ENCODE data around the gene SPINT2. TPM values are rescaled to one million over a fixed set of nuclear protein-coding genes. Genes with fewer than 3 reads are reported as not detected.
A peak's percentile ranks its signal among the peaks of the same experiment; 100 is the strongest.

SPINT2 gene
- polyA plus RNA-seq, 1 donor from 2014 or later: 236 TPM

DNA sequence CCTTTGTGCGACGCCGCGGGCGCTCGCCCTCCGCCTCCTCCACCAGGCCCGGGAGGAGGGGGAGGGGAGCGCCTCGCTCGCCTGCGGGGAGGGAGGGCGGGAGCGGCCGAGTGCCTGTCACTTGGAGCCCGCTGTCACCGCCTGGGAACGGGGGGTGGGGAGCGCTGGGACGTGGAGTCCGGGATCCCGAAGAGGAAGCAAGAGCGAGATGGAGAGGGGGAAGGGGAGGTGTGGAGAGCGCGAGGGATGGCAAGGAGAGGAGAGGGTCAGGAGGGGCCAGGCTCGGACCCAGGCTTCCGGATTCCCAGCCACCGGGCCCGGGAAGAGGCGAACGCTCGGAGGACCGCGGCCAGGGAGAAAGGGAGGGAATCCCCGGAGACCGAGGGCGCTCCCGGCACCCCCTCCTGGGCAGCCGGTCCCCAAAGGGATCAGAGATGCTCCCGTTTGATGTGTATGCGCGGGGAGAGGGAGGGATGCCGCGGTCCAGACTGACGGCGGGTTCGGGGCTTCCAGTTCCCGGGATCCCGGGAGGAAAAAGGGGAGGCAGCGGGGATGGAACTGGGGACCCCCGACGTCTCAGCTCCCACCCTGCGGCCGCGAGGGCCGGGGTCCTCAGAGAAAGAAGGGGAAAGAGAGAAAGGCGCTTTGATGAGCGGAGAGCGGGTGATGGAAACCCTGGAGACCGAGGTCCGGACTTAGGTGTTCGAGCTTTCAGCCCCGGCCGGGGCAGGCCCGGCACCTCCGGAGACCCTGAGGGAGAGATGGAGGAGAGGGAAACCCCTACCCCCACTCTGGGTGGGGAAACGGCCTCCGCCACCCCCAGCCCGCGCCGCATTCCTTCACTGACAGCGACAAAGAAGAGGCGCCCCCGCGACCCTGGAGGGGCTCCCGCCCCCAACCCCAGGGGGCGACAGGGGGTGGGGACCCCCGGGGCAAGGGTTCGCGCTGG, 35.6 kb upstream of the SPINT2 start:
- H3K36me3 ChIP-seq (ENCODE audit: insufficient read depth, low read length): no peaks in the 10 kb centered on the region
- H3K9me2 ChIP-seq (ENCODE audit: insufficient read depth, low read length): no peaks in the 10 kb centered on the region
- no peaks in the 10 kb centered on the region for H3K9me3 ChIP-seq (ENCODE audit: low read length)
- H3K79me2 ChIP-seq (replicated peaks; ENCODE audit: insufficient read depth, low read length): peaks cover 41% of the 10 kb centered on the region
- peak overlapping the region; percentile 56 for H2AFZ ChIP-seq (ENCODE audit: low read depth, low read length)
- H3K9ac ChIP-seq (ENCODE audit: low read length): peak overlapping the region; percentile 100
- H3F3A ChIP-seq (ENCODE audit: insufficient read depth, low read length, poor library complexity, severe bottlenecking): no peaks in the 10 kb centered on the region
- no peaks in the 10 kb centered on the region for H4K20me1 ChIP-seq (ENCODE audit: insufficient read depth)
- H3K4me3 ChIP-seq (ENCODE audit: low read length): peak overlapping the region; percentile 100
- peak overlapping the region; percentile 97 for H3K27ac ChIP-seq (ENCODE audit: low read length)
- TF ChIP-seq SMC3 (conservative IDR thresholded peaks at IDR 0.05; ENCODE audit: poor library complexity) (no peak), MXI1 (conservative IDR thresholded peaks at IDR 0.05; ENCODE audit: poor library complexity, severe bottlenecking) (no peak), EP300 (conservative IDR thresholded peaks at IDR 0.05; ENCODE audit: poor library complexity, severe bottlenecking) (peak; percentile 29), EZH2 (IDR thresholded peaks at IDR 0.05; ENCODE audit: borderline replicate concordance, insufficient read depth, low read length, poor library complexity, severe bottlenecking) (no peak), POLR2AphosphoS5 (IDR thresholded peaks at IDR 0.05) (peak; percentile 69), RAD21 (conservative IDR thresholded peaks at IDR 0.05) (no peak), TAF1 (IDR thresholded peaks at IDR 0.05; ENCODE audit: low read depth) (peak; percentile 78)
- TF ChIP-seq, protein P1, sequence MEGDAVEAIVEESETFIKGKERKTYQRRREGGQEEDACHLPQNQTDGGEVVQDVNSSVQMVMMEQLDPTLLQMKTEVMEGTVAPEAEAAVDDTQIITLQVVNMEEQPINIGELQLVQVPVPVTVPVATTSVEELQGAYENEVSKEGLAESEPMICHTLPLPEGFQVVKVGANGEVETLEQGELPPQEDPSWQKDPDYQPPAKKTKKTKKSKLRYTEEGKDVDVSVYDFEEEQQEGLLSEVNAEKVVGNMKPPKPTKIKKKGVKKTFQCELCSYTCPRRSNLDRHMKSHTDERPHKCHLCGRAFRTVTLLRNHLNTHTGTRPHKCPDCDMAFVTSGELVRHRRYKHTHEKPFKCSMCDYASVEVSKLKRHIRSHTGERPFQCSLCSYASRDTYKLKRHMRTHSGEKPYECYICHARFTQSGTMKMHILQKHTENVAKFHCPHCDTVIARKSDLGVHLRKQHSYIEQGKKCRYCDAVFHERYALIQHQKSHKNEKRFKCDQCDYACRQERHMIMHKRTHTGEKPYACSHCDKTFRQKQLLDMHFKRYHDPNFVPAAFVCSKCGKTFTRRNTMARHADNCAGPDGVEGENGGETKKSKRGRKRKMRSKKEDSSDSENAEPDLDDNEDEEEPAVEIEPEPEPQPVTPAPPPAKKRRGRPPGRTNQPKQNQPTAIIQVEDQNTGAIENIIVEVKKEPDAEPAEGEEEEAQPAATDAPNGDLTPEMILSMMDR (IDR thresholded peaks at IDR 0.05; ENCODE audit: poor library complexity, severe bottlenecking): no peak
- TF ChIP-seq, protein P2, sequence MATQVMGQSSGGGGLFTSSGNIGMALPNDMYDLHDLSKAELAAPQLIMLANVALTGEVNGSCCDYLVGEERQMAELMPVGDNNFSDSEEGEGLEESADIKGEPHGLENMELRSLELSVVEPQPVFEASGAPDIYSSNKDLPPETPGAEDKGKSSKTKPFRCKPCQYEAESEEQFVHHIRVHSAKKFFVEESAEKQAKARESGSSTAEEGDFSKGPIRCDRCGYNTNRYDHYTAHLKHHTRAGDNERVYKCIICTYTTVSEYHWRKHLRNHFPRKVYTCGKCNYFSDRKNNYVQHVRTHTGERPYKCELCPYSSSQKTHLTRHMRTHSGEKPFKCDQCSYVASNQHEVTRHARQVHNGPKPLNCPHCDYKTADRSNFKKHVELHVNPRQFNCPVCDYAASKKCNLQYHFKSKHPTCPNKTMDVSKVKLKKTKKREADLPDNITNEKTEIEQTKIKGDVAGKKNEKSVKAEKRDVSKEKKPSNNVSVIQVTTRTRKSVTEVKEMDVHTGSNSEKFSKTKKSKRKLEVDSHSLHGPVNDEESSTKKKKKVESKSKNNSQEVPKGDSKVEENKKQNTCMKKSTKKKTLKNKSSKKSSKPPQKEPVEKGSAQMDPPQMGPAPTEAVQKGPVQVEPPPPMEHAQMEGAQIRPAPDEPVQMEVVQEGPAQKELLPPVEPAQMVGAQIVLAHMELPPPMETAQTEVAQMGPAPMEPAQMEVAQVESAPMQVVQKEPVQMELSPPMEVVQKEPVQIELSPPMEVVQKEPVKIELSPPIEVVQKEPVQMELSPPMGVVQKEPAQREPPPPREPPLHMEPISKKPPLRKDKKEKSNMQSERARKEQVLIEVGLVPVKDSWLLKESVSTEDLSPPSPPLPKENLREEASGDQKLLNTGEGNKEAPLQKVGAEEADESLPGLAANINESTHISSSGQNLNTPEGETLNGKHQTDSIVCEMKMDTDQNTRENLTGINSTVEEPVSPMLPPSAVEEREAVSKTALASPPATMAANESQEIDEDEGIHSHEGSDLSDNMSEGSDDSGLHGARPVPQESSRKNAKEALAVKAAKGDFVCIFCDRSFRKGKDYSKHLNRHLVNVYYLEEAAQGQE (IDR thresholded peaks at IDR 0.05; ENCODE audit: borderline replicate concordance): peak; percentile 61
- no peaks in the 10 kb centered on the region for H3K27me3 ChIP-seq (ENCODE audit: insufficient read depth, low read depth, low read length)
- peak overlapping the region; percentile 68 for H3K4me2 ChIP-seq (ENCODE audit: low read length)

GRCh38 chr19:38229585-38230073, 34.7 kb upstream of the SPINT2 start:
- Histone ChIP-seq H3K4me2 (ENCODE audit: low read length) (peak overlapping the region; percentile 15), H3K27me3 (ENCODE audit: insufficient read depth, low read depth, low read length) (no peaks in the 10 kb centered on the region), H3K27ac (ENCODE audit: low read length) (peak overlapping the region; percentile 97), H3K9me2 (ENCODE audit: insufficient read depth, low read length) (no peaks in the 10 kb centered on the region), H4K20me1 (ENCODE audit: insufficient read depth) (no peaks in the 10 kb centered on the region), H3K9me3 (ENCODE audit: low read length) (no peaks in the 10 kb centered on the region), H3F3A (ENCODE audit: insufficient read depth, low read length, poor library complexity, severe bottlenecking) (no peaks in the 10 kb centered on the region), H3K79me2 (replicated peaks; ENCODE audit: insufficient read depth, low read length) (peaks cover 35% of the 10 kb centered on the region), H3K36me3 (ENCODE audit: insufficient read depth, low read length) (no peaks in the 10 kb centered on the region), H2AFZ (ENCODE audit: low read depth, low read length) (peak overlapping the region; percentile 47), H3K4me3 (ENCODE audit: low read length) (peak overlapping the region; percentile 100), H3K9ac (ENCODE audit: low read length) (peak overlapping the region; percentile 100)
- TF ChIP-seq MXI1 (conservative IDR thresholded peaks at IDR 0.05; ENCODE audit: poor library complexity, severe bottlenecking) (peak; percentile 57), RAD21 (conservative IDR thresholded peaks at IDR 0.05) (peak; percentile 29), EP300 (conservative IDR thresholded peaks at IDR 0.05; ENCODE audit: poor library complexity, severe bottlenecking) (peak; percentile 53), TAF1 (IDR thresholded peaks at IDR 0.05; ENCODE audit: low read depth) (no peak), EZH2 (IDR thresholded peaks at IDR 0.05; ENCODE audit: borderline replicate concordance, insufficient read depth, low read length, poor library complexity, severe bottlenecking) (no peak), POLR2AphosphoS5 (IDR thresholded peaks at IDR 0.05) (peak; percentile 76), SMC3 (conservative IDR thresholded peaks at IDR 0.05; ENCODE audit: poor library complexity) (peak; percentile 47)
- TF ChIP-seq, protein P1 (IDR thresholded peaks at IDR 0.05; ENCODE audit: poor library complexity, severe bottlenecking): peak; percentile 36
- TF ChIP-seq, protein P2 (IDR thresholded peaks at IDR 0.05; ENCODE audit: borderline replicate concordance): peak; percentile 70
